Natural killer cell (primary cell): Measurements from ENCODE around the gene LGALSL. TPM values are rescaled to one million over a fixed set of nuclear protein-coding genes. Genes with fewer than 3 reads are reported as not detected.

ENCODE experiments used
- ATAC-seq, 3 donors: fragments of 150-1000 bp in 2 of 3; fragments of 200-7000 bp in 1 of 3; cut with Tn5 transposase; 1 replicate in 1 of 3; 2 replicates in 2 of 3; pipeline ENCODE4 v1.10.0; 2021; ENCODE audit warnings: mild to moderate bottlenecking in 2 of 3, moderate library complexity in 2 of 3
- DNase-seq, 2 donors: peaks; one replicate each; pipeline versions ENCODE4 v3.0.0 to v3.0.0-alpha.2; 2013 to 2021; ENCODE audit warnings: mixed read lengths in 1 of 2
- H3K27ac ChIP-seq: one replicate; pipeline ENCODE4 v1.5.1; 2013; ENCODE audit warnings: mild to moderate bottlenecking, low read length
- H3K27me3 ChIP-seq: one replicate; pipeline ENCODE4 v1.6.1; 2013; ENCODE audit warnings: low read length; ENCODE audit not compliant: control insufficient read depth, insufficient read depth
- H3K36me3 ChIP-seq: one replicate; pipeline ENCODE4 v1.6.1; 2013; ENCODE audit warnings: low read length; ENCODE audit not compliant: control insufficient read depth, insufficient read depth
- H3K4me1 ChIP-seq: one replicate; pipeline ENCODE4 v1.6.1; 2013; ENCODE audit warnings: low read length; ENCODE audit not compliant: control insufficient read depth, insufficient read depth
- H3K4me3 ChIP-seq: one replicate; pipeline ENCODE4 v1.5.1; 2013; ENCODE audit warnings: low read length
- H3K9me3 ChIP-seq: one replicate; pipeline ENCODE4 v1.6.1; 2013; ENCODE audit warnings: low read length; ENCODE audit not compliant: control insufficient read depth, insufficient read depth
- H3K27ac Mint-ChIP-seq, 2 donors: one replicate each; pipeline ENCODE4 v1.8.0; 2022; ENCODE audit warnings: mild to moderate bottlenecking in 2 of 2, mixed read lengths in 2 of 2, moderate library complexity in 1 of 2
- H3K27me3 Mint-ChIP-seq, 2 donors: one replicate each; pipeline ENCODE4 v1.8.0; 2022; ENCODE audit warnings: low read depth in 2 of 2, mixed read lengths in 2 of 2
- H3K36me3 Mint-ChIP-seq: one replicate; pipeline ENCODE4 v1.8.0; 2022; ENCODE audit warnings: mixed read lengths
- H3K4me1 Mint-ChIP-seq, 2 donors: one replicate each; pipeline ENCODE4 v1.8.0; 2022; ENCODE audit warnings: mixed read lengths in 2 of 2
- H3K4me3 Mint-ChIP-seq: one replicate; pipeline ENCODE4 v1.8.0; 2022; ENCODE audit warnings: mild to moderate bottlenecking, moderate library complexity, mixed read lengths
- H3K9me3 Mint-ChIP-seq, 2 donors: one replicate each; pipeline ENCODE4 v1.8.0; 2022; ENCODE audit warnings: mixed read lengths in 2 of 2
- WGBS: methylation state at CpG from one replicate; pipeline ENCODE4 v1.1.7; 2013; ENCODE audit warnings: missing lambda C conversion rate; ENCODE audit not compliant: insufficient coverage; 5-methylcytosine and 5-hydroxymethylcytosine counted together
- intact Hi-C: fragments of 100-400 bp; cut with micrococcal nuclease; formaldehyde crosslinking; loops from one replicate; pipeline ENCODE4 v1.14.2; 2022
- total RNA-seq, 4 donors: library from RNA; stranded (reverse); fragments of 120-200 nt in 1 of 4; gene quantifications; one replicate each; pipeline versions ENCODE4 v1.2.3 to v1.2.4, GENCODE V29; 2013 to 2022
- TF ChIP-seq, protein P1 (sequence below): fragments of 200-600 bp; IDR thresholded peaks from one replicate; pipeline ENCODE4 v1.8.0; 2022; ENCODE audit warnings: antibody characterized with exemption

The LGALSL gene
- total RNA-seq, 3 donors from 2014 or later (not counting 1 experiment from before 2014, with no cell fraction given), result 1.3 to 8.6 (median 2.0) TPM

GRCh38 chr2:64461271-64462058 lies 7.5 kb downstream of the LGALSL start:
- no peak overlapping the region for H3K4me3 ChIP-seq
- no peak for DNase-seq
- no peaks in the 10 kb centered on the region for H3K4me1 ChIP-seq
- H3K27ac ChIP-seq, result no peak overlapping the region
- intact Hi-C loops, result no loop called here
- ATAC-seq, result no peak
- 92% methylated on average over 7 of the region's 7 CpGs for WGBS
- Mint-ChIP-seq H3K9me3 (no peaks in the 10 kb centered on the region), H3K36me3 (no peaks in the 10 kb centered on the region), H3K4me1 (no peaks in the 10 kb centered on the region), H3K27me3 (peaks cover 5 to 12% of the 10 kb centered on the region in 2 donors), H3K27ac (no peak overlapping the region), H3K4me3 (no peak overlapping the region)
- no peaks in the 10 kb centered on the region for H3K36me3 ChIP-seq
- H3K9me3 ChIP-seq, result no peaks in the 10 kb centered on the region
- no peaks in the 10 kb centered on the region for H3K27me3 ChIP-seq
- TF ChIP-seq, protein P1, sequence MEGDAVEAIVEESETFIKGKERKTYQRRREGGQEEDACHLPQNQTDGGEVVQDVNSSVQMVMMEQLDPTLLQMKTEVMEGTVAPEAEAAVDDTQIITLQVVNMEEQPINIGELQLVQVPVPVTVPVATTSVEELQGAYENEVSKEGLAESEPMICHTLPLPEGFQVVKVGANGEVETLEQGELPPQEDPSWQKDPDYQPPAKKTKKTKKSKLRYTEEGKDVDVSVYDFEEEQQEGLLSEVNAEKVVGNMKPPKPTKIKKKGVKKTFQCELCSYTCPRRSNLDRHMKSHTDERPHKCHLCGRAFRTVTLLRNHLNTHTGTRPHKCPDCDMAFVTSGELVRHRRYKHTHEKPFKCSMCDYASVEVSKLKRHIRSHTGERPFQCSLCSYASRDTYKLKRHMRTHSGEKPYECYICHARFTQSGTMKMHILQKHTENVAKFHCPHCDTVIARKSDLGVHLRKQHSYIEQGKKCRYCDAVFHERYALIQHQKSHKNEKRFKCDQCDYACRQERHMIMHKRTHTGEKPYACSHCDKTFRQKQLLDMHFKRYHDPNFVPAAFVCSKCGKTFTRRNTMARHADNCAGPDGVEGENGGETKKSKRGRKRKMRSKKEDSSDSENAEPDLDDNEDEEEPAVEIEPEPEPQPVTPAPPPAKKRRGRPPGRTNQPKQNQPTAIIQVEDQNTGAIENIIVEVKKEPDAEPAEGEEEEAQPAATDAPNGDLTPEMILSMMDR, result no peak

GRCh38 chr2:64462171-64462570 lies 8.2 kb downstream of the LGALSL start:
- Histone ChIP-seq H3K27me3 (no peaks in the 10 kb centered on the region), H3K27ac (no peak overlapping the region), H3K4me1 (no peaks in the 10 kb centered on the region), H3K36me3 (no peaks in the 10 kb centered on the region), H3K4me3 (no peak overlapping the region), H3K9me3 (no peaks in the 10 kb centered on the region)
- TF ChIP-seq, protein P1, result no peak
- 86% methylated on average over 3 of the region's 3 CpGs for WGBS
- peaks cover 2 to 12% of the 10 kb centered on the region in 2 donors for H3K27me3 Mint-ChIP-seq
- intact Hi-C loops, result no loop called here
- no peaks in the 10 kb centered on the region for H3K36me3 Mint-ChIP-seq
- H3K4me1 Mint-ChIP-seq, result no peaks in the 10 kb centered on the region
- no peak overlapping the region for H3K4me3 Mint-ChIP-seq
- H3K9me3 Mint-ChIP-seq, result no peaks in the 10 kb centered on the region
- DNase-seq, result no peak
- no peak overlapping the region for H3K27ac Mint-ChIP-seq
- ATAC-seq, result no peak

DNA sequence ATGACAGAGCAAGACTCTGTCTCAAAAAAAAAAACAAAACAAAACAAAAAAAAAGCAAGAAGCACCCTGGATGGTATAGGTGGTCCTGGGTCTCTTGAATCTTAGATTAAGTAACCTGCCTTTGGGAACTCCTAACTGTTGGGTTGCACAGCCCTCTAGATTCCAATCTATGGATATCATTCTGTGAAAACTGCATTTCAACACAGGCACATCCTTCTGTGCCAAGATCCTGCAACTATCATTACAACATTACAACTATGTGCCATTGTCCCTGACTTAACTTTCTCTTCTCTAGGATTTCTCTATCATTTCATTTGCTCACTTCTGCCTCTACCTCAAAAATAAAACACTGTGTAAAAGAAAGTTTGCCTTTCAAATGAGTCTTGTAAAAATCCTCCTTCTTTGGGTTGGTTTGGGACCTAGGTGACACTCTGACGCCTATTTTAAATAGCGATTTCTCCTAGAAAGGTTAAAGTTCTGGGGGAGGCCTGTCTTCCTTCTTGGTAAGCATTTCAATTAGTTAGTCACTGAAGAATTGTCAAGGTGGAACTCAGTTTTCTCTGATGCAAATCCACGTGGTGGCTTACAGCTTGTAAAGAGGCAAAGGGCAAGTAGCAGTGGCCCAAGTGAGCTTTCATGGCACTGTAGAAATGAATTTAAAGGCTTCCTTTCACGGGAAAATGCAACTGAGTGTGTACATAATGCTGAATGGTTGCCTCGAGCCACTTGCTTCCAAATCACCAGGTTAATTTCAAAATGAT lies 9.2 kb downstream of the LGALSL start:
- no peaks in the 10 kb centered on the region for H3K36me3 Mint-ChIP-seq
- no peaks in the 10 kb centered on the region for H3K9me3 ChIP-seq
- no peaks in the 10 kb centered on the region for H3K27me3 ChIP-seq
- H3K27me3 Mint-ChIP-seq, result peaks cover 4 to 9% of the 10 kb centered on the region in 2 donors
- DNase-seq (no peak), ATAC-seq (no peak)
- no peaks in the 10 kb centered on the region for H3K9me3 Mint-ChIP-seq
- 70% methylated on average over 5 of the region's 5 CpGs for WGBS
- no peaks in the 10 kb centered on the region for H3K4me1 ChIP-seq
- H3K36me3 ChIP-seq, result no peaks in the 10 kb centered on the region
- H3K27ac ChIP-seq, result no peak overlapping the region
- TF ChIP-seq, protein P1, result no peak
- intact Hi-C loops, result no loop called here
- no peak overlapping the region for H3K27ac Mint-ChIP-seq
- no peaks in the 10 kb centered on the region for H3K4me1 Mint-ChIP-seq
- H3K4me3 Mint-ChIP-seq, result no peak overlapping the region
- no peak overlapping the region for H3K4me3 ChIP-seq
